GM21360 (cell line): ENCODE measurements around the gene ADSS1.

Source experiments
- ATAC-seq: cut with Tn5 transposase; IDR thresholded peaks from one replicate; pipeline ENCODE4 v1.9.1; 2021; ENCODE audit warnings: mild to moderate bottlenecking, moderate library complexity; ENCODE audit not compliant: unreplicated experiment

ADSS1 gene

DNA sequence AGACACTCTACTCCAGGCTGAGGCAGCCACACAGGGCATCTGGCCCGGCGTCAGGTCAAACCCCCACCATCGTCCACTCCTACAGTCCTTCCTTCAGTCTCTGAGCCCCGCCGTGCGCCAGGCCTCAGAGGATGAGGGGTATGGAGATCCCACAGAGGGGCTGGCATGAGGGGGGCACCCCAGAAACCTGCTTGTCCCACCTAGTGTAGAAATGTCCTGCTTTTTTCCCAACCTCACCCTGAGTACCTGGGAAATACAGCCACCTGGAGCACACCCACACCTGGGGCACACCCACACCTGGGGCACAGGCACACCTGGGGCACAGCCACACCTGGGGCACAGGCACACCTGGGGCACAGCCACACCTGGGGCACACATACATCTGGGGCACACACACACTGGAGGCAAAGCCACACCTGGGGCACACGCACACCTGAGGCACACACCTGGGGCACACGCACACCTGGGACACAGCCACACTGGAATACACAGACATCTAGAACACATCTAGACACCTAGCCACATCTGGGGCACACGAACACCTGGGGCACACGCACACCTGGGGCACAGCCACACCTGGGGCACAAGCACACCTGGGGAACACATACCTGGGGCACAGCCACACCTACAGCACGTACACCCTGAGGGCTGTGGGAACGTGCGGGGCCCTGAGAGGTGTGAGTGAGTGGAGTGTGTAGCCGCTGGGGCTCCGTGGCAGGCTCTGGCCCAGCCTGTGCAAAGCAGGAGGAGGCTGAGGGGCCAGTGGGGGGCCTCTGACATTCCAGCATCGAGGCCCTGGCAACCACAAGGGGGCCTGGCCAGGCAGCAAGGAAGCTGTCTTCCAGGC is 53.2 kb downstream of the ADSS1 start:
- no peak for ATAC-seq

DNA sequence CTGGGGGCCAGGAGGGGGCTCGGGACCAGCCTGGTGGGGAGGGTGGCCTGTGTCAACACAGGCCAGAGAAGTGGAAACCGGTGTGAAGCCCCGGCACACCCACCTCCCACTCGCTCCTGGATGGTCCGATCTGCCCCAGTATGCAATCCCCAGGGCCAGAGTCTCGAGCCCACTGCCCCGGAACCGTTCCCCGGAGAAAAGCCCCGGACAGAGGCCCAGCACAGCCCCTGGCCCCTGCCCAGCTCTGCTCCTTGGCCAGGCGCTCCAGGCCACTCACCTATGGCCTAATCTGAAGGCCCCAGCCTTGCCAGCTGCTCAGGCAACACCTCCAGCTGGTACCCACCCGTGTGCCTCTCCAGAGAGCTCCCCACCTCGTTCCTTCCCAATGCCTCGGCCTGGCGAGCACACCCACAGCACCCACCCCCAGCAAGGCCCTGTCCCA is 53.8 kb downstream of the ADSS1 start:
- no peak for ATAC-seq

DNA sequence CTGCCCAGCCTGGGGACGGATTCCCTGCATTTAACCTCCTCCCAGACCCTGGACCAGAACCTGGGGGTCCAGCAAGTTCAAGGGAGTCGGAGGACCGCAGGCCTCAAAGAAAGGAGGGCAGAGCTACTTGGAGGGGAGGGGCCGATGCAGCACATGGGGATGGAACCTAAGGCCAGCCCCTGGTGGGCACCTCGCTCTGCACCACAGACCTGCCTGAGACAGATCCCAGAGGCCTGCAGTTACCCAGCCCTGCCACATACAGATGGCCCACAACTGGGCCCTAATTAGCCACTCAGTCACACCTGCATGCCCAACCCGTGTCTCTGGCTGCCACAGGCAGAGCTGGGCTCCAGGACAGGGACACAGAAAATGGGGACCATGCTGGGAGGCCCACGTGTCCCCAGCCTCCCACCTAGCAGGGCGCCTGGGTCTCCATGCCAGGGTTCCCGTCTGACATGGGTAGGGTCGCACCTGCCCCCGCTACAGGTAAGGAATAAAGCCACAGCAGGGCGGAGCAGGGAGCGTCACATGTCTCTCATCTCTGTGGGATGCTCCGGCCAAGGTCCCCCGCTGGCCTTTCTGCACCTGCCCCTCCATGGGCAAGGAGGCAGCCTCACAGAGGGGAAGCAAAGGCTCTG is 54.8 kb downstream of the ADSS1 start:
- ATAC-seq: no peak

DNA sequence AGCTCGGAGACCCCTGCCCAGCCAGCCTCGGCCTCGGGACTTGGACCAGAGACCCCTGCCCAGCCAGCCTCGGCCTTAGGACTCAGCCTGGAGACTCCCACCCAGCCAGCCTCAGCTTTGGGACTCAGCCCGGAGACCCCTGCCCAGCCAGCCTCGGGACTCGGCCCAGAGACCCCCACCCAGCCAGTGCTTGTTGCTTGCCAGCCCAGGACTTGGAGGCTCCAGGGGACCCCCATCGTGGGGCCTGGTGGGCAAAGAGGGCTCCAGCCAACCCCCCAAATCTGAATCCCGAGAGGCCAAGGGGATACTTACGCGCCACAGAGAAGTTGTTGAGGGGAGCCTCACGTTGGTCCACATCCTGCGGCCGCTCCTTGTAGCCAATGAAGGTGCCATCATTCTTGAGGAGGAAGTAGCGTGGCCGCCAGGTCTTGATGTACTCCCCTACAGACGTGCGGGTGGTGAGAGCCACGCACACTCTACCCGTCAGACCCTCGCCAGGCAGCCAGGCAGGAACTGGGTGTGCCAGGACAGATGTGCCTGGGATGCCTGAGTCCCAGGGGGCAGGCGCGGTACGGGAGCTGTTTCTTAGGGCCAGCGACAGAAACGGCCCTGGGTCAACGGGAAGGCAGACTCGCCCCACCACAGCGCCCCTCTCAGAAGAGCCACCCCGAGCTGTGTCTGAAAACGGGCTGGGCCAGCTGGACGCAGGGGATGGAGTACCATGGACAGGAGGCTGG is 55.9 kb downstream of the ADSS1 start:
- ATAC-seq: no peak

DNA sequence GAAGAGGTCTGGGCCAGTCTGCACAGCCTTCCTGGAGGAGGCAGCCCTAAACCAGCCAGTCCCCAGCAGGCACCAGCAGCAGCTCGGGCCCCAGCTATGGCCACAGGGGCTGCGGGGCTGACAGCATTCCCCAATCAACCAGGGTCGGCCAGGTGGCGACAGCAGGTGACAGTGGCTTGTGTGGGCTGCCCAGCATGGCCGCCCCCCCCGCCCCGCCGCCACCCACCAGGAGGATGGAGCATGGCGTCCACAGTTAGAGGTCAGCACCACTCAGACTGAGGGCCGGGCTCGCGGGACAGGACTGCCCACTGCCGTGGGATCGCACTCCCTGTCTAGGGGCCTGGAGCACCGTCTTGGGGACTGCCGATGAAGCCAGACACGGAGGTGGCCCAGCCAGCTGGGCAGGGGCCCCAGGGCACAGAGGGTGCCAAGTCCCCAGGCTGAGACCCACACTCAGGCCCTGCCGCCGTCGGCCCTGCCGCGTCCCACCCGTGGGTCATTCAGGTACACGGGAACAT is 56.5 kb downstream of the ADSS1 start:
- ATAC-seq: no peak

DNA sequence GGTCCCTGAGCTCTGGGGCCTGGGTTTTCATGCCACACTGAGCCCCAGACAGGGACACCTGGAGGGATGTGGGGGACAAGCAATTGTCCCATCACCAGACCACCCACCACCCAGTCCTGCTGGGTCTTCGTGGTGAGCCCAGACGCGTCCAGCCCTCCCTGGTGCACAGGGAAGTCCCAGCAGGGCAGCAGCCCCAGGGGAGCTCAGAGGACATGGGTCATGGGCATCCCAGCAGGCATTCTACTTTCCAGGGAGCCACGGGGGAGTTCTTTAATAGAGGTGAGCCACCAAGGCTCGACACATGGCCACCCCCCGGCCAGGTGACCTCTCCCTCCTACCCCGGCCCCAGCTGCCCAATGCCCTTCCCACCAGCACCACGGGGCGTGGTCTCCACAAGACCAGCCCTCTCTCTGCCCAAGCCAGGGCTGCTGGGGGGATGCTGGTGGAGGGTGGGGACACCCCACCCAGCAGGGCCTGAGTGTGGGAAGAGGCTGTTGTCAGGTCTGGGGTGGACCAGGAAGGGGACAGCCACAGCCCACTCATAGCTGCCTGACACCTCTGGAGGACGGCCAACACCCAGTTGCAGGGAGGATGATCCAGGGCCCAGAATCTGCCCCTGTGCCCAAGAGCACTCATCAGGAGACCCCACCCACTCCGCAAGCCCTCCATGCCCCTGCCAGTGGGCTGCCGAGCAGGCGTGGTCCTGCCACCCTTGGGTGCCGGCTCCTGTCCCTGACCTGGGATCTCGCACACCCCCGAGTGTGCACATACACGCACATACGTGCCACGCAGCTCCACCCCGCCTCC is 57.4 kb downstream of the ADSS1 start:
- ATAC-seq: no peak

DNA sequence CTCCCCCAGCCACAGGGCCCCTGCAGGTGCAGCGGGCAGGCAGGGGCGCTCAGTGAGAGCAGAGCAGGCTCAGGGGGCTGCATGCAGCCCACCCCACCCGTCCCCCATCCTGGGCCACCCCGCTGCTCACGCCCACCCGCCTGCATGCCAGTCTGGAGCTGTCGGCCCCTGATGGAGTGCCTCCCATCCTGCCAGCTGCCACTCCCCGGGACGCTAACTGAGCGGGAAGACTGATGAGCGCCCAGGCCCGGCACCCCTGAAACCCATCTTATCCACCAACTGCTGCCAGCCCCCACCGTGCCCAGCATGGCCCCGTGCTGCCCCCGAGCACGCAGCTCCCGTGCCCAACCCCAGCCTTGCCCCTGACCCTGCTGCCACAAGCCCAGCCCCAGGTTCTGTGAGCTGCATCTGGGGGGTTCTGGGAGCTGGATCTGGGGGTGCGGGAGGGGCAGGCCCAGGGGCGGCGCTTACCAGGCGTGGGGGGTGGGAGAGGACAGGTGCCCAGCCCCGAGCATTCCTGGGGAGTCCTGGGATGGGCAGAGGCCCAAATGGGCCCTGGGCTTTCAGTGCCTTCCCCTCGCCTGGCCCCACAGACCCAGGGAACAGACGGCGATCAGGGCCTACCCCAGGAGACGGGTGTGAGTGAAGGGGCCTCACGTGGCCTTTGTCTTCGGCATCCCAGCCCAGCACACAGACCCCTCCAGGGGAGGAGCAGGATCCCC is 58.2 kb downstream of the ADSS1 start:
- ATAC-seq: no peak

DNA sequence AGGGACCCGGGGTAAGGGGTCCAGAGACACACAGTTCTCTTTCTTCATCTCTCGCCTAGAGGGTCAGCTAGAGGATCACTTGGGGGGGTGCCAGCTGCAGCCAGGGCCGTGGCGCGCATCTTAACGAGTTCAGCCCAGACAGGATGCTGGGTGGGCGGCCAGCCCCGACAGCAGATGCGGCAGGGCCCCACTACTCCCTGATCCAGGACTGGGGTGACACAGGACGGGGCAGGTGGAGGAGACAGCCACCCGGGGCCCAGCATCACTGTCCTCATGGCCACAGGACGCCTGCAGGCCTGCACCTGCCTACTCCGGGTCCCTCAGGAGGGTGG is 58.7 kb downstream of the ADSS1 start:
- ATAC-seq: no peak

DNA sequence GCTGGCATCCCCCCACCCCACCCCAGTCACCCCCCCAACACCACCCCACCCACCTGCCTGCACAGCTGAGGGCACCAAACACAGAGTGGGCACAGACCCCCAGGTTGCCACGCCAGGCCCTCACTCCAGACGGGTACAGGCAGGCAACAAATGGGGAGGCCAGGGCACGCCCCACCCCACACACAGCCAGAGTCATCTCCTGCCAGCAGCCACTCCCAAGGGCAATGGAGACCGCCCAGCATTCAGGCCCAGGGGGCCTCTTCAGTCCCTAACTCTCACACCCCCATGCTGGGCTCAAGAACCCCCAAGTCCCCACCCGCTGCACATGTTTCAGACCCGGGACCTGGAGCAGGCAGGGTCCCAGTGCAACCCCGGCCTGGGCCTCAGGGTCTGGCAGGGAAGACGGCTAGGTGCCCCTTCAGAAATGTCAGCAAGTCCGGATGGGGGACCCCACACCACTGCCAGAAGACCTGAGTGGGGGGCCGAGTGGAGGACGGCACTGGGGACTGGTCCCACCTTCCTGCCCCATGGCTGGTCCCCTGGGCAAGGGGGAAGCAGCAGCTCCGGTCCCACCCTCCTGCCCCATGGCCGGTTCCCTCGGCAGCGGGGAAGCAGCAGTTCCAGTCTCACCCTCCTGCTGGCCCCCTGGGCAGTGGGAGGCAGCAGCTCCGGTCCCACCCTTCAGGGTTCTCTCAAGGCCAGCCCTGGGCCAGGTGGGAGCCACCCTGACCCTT is 59.6 kb downstream of the ADSS1 start:
- no peak for ATAC-seq

DNA sequence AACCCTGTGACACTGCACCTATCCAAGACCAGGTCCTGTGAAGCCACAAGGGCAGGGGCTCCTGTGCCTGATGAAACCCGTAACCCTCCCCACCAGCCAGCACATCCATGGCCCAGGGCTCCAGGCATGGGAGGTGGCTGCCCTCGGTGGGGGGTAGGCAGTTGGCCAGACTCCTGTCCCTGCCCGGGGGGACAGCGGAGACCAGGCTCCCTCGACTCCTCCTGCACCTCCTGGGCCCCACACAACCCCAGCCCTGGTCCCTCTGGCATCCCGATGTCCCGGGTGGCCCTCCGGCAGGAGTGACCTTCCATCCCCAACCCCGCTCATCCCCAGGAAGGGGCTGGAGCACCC is 60.2 kb downstream of the ADSS1 start:
- no peak for ATAC-seq

DNA sequence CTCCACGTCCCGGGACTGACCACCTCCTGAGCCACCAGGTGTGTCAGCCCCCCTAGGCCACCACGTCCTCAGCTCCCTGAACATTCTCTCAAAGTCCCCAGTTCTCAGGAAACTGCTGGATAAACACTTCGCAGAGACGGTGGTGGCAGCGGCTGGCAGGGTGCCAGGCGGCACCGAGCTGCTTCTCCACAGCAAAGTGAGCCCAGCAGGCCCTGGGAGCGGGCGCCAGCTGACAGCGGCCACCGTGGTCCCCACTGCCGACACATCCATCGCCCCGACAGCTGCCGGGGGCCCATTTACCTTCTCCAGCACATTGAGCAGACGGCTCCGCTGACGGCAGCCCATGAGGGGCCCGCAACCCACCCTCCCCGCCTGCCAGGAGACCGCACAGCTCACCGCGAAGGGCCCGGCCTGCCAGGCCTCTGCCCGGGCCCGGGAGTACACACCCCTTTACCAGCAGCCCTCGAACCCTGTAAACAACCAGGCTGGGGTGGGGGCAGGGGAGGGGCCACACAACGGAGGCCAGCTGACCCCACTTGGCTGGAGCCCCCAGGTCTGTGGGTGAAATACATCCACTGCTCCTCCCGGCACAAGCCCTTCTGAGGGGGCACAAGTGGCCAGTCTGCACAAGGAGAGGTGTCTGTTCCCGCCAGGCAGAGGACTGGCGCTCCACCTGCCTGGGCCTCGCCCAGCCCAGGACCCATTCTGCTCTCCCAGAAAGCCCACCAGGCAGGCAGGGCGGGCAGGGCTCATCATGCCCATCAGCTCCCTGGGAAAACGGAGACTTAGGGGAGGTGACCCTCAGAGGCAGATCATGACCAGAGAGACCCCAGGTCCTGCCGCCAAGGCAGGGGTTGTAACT is 61.0 kb downstream of the ADSS1 start:
- ATAC-seq: no peak

DNA sequence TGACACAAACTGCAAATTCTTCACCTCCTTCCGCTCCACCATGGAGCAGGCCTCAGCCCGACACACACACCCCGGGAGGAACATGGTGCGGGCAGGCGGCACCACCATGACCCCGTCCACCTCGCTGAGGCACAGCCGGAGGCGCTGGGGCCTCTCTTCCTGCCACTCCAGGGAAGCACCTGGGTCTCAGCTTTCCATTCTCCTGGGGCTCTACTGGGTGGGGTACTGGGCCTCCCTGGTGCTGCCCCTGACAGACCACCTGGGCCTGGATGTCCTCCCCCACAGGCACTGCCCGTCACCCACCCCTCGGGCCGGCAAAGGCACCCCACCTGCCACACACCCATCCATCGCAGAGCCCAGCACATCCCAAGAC is 61.7 kb downstream of the ADSS1 start:
- ATAC-seq: no peak

DNA sequence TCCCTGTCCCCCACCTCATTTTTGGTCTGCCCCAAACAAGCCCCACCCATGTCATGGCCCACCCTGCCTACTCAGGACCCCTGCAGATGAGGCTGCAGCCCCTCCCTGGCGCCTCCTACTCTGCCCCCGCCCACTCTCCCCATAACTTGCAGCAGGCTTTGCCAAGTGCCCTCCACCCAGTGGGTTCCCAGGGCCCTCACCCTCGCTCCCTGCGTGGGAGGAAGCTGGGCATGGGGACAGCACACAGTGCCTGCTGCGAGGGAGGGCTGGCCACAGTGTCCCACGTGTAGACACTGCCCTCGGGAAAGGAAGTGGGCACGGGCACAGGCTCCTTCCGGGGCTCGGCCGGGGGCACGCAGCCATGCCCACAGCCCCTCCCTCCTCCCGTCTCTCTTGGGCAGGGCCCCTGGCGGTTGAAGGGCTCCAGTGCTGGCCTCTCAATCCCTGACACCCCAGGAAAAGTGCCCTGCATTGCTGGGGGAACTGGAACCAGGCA is 62.1 kb downstream of the ADSS1 start:
- ATAC-seq: no peak

DNA sequence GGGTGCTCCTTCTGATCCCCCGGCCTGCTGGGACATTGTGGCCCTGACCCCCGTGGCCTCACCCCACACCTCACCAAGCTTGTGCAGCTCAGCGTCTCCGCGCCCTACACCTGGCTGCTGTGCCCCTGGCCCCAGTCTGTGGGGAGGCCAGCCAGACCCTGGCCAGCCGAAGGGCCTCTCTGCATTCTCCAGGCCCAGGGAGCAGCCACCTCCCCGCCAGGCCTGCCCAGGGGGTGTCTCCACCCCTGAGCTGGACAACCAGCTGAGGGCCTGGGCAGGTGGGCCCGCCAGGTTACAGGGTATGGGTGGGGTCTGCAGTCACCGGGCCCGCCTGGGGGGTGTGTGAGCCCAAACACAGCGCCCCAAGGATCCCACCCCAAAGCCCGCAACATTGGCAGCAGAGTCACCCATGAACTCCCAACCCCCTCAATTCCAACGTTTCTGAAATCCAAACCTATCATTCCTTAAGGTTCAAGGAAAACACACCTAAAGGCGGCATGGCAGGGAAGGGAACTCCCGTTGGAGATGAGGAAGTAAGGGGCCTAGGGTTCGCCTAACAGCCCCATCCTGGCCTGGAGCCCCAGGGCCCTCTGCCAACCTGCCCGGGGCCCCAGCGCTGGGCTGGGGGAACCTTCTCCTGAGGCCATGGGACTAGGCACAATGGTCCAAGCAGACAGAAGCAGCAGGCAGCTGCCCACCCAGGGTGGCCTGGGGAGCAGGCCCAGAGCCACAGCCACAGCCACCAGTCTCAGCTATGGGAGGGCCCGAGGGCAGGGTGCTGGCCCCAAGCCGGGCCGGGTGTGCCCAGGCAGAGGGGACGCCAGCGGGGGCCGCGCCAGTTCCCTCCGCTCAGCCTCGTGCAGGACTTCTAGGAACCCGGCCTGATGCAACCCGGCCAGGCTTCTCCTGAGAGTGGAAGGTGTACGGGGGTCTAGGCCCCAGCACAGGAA is 63.0 kb downstream of the ADSS1 start:
- no peak for ATAC-seq

DNA sequence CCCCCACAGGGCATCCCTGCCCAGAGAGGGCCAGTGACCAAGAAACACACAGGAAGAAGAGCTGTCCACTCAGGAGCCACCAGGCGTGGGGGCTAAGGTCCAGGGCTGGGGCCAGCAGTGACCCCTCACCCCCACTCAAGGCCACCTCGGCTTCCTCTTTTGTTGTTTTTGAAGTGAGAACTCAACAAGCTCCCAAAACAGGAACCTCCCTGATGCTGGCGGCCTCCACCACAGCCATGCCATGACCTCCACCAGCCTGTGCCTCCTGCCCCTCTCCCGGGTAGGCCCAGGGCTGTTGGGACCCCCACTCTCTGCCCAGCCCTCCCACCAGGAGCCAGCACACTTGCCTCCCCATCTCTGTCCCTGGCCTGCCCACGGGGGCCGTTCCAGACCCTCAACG is 63.7 kb downstream of the ADSS1 start:
- no peak for ATAC-seq

DNA sequence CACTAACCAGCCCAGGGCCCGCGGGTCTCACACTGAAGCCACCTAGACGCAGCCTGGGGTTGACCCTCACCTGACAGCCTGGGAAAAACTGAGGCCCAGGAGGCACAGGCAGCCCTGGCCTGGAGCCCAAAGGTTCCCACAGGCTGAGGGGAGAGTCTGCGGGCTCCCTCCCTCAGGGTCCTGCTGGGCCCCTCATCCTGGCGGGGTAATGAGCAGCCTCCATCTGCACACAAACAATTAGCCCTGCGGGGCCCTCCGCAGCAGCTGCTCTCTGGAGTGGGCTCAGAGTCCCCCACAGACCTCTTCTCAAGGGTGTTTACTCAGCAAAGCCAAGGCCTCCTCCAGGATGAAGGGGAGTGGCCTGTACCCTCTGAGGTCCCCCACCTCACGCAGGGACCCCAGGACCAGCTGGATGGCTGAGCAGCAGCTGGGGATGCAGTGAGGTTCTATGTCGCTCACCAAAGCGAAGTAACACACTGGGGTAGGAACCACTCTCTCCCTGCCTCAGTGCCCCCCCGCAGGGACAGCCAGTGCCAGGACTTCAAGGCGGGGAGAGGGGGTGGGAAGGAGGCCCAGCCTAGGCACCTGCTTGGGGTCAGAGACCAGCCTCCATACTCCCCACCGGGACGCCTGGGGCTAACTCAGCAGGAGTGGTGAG is 64.3 kb downstream of the ADSS1 start:
- ATAC-seq: no peak
